Uterus (tissue), 4 donors: Measurements from ENCODE around the gene IFT43. TPM values are rescaled to one million over a fixed set of nuclear protein-coding genes. Genes with fewer than 3 reads are reported as not detected.

Source experiments
- DNase-seq, 2 donors: peaks; one replicate each; pipeline ENCODE4 v3.0.0-alpha.2; 2019 to 2020
- H3K27ac ChIP-seq, 2 donors: fragments of 200-600 bp; sonication (generic); 1 replicate in 1 of 2; 2 replicates in 1 of 2; pipeline ENCODE4 v1.5.1; 2016 to 2018
- H3K27me3 ChIP-seq, 2 donors: fragments of 200-600 bp; sonication (generic); one replicate each; pipeline ENCODE4 v1.5.1; 2018 to 2019; ENCODE audit warnings: control low read depth in 1 of 2
- H3K36me3 ChIP-seq, 2 donors: fragments of 200-600 bp; sonication (generic); one replicate each; pipeline ENCODE4 v1.5.1; 2019; ENCODE audit warnings: control low read depth in 1 of 2
- H3K4me1 ChIP-seq, 2 donors: fragments of 200-600 bp; sonication (generic); one replicate each; pipeline ENCODE4 v1.5.1; 2018 to 2019; ENCODE audit warnings: control low read depth in 1 of 2
- H3K4me3 ChIP-seq, 2 donors: fragments of 200-600 bp; sonication (generic); 1 replicate in 1 of 2; 2 replicates in 1 of 2; pipeline ENCODE4 v1.5.1; 2018 to 2019; ENCODE audit warnings: mild to moderate bottlenecking in 1 of 2
- H3K9me3 ChIP-seq, 2 donors: fragments of 200-600 bp; sonication (generic); one replicate each; pipeline ENCODE4 v1.5.1; 2019; ENCODE audit warnings: control low read depth in 1 of 2
- POLR2A ChIP-seq, 2 donors: fragments of 450-650 bp; IDR thresholded peaks; one replicate each; pipeline ENCODE4 v1.6.1; 2016; ENCODE audit warnings: antibody characterized with exemption in 2 of 2, mild to moderate bottlenecking in 1 of 2, moderate library complexity in 1 of 2
- intact Hi-C: fragments of 100-400 bp; cut with DNase I; formaldehyde crosslinking; loops from one replicate; pipeline ENCODE4 v1.15.1; 2023; ENCODE audit warnings: low total_unique reads
- total RNA-seq, 4 donors: library from RNA; depleted of rRNA in 3 of 4; stranded (reverse); fragments of >200 nt in 3 of 4; gene quantifications; one replicate each; pipeline versions ENCODE4 v1.1.0 to v1.2.4, GENCODE V29; 2014 to 2023
- TF ChIP-seq, protein P1 (sequence below), 4 experiments: fragments of 200-600 bp in 2 of 4; fragments of 450-650 bp in 2 of 4; sonication (generic) in 2 of 4; IDR thresholded peaks; one replicate each; pipeline ENCODE4 v1.5.1; 2016 to 2019; ENCODE audit warnings: antibody characterized with exemption in 4 of 4, mild to moderate bottlenecking in 2 of 4, moderate library complexity in 1 of 4
- donor health status: DM: yes; HTN: yes; CAD: no.

The IFT43 gene
- total RNA-seq, 4 donors from 2014 or later = 34.2 to 75.3 (median 49.1) TPM

DNA sequence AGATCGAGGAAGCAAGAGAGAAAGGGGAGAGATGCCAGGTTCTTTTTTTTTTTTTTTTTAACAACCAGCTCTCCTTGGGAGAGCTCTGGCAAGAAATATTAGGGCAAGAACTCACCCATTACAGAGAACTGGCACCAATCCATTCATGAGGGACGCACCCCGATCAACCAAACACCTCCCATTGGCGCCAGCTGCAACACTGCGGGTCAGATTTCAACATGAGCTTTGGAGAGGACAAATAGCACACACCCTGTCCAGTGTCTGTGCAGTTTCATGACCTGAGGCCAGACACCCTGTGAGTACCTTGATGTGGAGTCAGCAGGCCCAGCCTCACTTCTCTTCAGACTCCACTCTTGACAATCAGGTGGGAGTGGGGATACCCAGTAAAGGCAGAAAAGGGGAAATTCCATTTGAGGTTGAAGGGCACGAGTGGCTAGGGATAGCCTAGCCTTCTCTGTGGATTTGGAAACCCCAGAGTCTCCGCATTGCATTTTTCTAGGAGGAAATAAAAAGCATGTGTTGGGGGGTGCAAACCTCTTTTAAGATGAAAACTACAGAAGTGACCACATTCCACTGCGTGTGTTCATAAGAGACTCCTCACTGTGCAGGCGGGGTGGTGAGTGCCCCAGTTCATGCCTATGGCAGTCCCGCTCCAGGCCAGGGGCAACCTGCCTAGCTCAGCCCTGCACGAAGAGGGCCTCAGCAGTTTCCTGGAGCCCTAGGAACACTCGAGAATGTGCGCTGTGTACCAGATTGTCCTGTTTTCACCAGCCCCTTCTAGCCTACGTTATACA lies 123.7 kb downstream of the IFT43 start:
- no peak for DNase-seq
- H3K36me3 ChIP-seq = no peaks in the 10 kb centered on the region
- no peak overlapping the region for H3K27ac ChIP-seq
- intact Hi-C loops = no loop called here
- no peaks in the 10 kb centered on the region for H3K4me1 ChIP-seq
- H3K9me3 ChIP-seq = no peaks in the 10 kb centered on the region
- H3K27me3 ChIP-seq = no peaks in the 10 kb centered on the region
- TF ChIP-seq, protein P1, sequence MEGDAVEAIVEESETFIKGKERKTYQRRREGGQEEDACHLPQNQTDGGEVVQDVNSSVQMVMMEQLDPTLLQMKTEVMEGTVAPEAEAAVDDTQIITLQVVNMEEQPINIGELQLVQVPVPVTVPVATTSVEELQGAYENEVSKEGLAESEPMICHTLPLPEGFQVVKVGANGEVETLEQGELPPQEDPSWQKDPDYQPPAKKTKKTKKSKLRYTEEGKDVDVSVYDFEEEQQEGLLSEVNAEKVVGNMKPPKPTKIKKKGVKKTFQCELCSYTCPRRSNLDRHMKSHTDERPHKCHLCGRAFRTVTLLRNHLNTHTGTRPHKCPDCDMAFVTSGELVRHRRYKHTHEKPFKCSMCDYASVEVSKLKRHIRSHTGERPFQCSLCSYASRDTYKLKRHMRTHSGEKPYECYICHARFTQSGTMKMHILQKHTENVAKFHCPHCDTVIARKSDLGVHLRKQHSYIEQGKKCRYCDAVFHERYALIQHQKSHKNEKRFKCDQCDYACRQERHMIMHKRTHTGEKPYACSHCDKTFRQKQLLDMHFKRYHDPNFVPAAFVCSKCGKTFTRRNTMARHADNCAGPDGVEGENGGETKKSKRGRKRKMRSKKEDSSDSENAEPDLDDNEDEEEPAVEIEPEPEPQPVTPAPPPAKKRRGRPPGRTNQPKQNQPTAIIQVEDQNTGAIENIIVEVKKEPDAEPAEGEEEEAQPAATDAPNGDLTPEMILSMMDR (IDR thresholded peaks at IDR 0.05) = no peak
- TF ChIP-seq POLR2A (IDR thresholded peaks at IDR 0.05) = no peak
- H3K4me3 ChIP-seq = no peak overlapping the region

DNA sequence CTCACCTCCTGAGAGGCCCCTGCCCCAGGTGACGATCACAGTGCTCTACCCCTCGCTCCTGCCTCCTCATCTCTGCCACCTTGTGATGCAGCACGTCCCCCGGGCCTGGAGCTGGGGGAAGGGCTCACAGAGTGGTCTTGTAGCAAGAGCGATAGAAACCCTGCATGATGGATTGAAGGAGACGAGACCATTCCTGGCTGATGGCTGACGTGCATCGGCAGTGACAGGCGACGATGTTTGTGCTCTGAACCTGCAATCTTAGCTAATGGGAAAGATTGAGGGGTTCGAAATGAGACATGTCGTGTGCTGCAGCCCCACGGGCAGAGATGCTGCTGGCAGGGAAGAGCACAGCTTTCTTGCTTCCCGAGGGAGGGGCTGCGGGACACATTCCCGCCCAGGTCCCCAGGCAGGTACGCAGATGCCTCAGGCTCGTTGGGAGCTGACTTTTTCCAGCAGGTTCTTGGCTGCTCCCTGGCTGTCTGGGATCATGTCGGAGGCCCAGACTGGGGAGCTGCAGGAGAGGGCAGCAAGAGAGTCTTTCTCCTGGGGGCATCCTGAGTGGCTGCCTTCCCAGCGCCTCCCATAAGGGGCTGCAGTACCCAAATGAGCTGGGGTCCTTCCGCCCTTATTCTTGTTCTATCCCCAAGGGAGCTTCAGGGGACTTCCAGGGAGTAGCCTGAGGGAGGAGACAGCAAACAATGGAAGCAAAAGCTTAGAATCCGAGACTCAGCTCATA lies 127.5 kb downstream of the IFT43 start:
- Histone ChIP-seq H3K4me1 (no peaks in the 10 kb centered on the region), H3K27ac (no peak overlapping the region), H3K9me3 (no peaks in the 10 kb centered on the region), H3K27me3 (no peaks in the 10 kb centered on the region), H3K4me3 (no peak overlapping the region), H3K36me3 (no peaks in the 10 kb centered on the region)
- intact Hi-C loops = no loop called here
- no peak for DNase-seq
- no peak for TF ChIP-seq POLR2A (IDR thresholded peaks at IDR 0.05)
- TF ChIP-seq, protein P1 (IDR thresholded peaks at IDR 0.05) = no peak

DNA sequence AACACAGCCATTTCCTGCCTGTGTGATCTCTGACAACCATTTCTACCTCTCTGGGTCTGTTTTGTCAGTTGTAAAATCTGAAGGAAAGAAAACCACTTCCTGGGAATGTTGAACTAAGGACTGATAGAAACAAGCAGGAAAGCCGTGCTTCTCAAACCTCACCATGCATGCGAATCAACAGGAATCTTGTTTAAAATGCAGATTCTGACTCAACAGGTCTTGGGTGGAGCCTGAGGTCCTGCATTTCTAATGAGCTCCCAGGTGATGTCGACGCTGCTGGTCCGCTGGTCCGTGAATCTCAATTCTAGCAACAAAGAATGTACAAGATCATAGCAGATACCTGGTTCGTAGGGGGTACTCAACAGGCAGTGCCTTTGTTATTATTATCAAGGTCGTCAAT lies 128.1 kb downstream of the IFT43 start:
- no peak for DNase-seq
- H3K9me3 ChIP-seq = no peaks in the 10 kb centered on the region
- H3K4me1 ChIP-seq = no peaks in the 10 kb centered on the region
- H3K27ac ChIP-seq = no peak overlapping the region
- H3K36me3 ChIP-seq = no peaks in the 10 kb centered on the region
- no peak overlapping the region for H3K4me3 ChIP-seq
- intact Hi-C loops = no loop called here
- no peaks in the 10 kb centered on the region for H3K27me3 ChIP-seq
- TF ChIP-seq, protein P1 (IDR thresholded peaks at IDR 0.05) = no peak

DNA sequence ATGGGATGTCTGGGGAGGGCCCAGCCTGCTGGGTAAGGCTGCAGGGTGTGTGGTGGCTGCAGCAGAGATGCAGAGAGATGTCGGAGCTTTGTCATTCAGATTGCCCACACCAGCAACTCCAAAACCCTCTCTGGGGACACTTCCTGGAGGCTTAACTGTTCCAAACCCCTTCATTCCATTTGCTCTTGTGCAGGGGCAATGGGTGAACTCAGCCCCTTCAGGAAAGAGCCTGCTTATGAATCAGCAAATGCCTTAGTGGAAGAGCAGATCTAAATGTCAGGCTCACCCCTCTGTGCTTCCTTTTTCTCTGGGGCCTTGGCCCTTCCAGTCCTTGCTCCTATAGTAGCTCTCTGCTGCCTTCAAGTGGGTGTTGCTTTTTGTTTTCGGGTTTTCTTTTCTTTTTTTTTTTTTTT lies 129.5 kb downstream of the IFT43 start:
- DNase-seq = no peak
- no peaks in the 10 kb centered on the region for H3K4me1 ChIP-seq
- intact Hi-C loops = no loop called here
- H3K27me3 ChIP-seq = no peaks in the 10 kb centered on the region
- no peak overlapping the region for H3K4me3 ChIP-seq
- no peaks in the 10 kb centered on the region for H3K36me3 ChIP-seq
- no peaks in the 10 kb centered on the region for H3K9me3 ChIP-seq
- no peak overlapping the region for H3K27ac ChIP-seq
- TF ChIP-seq POLR2A (IDR thresholded peaks at IDR 0.05) = no peak
- TF ChIP-seq, protein P1 (IDR thresholded peaks at IDR 0.05) = no peak

DNA sequence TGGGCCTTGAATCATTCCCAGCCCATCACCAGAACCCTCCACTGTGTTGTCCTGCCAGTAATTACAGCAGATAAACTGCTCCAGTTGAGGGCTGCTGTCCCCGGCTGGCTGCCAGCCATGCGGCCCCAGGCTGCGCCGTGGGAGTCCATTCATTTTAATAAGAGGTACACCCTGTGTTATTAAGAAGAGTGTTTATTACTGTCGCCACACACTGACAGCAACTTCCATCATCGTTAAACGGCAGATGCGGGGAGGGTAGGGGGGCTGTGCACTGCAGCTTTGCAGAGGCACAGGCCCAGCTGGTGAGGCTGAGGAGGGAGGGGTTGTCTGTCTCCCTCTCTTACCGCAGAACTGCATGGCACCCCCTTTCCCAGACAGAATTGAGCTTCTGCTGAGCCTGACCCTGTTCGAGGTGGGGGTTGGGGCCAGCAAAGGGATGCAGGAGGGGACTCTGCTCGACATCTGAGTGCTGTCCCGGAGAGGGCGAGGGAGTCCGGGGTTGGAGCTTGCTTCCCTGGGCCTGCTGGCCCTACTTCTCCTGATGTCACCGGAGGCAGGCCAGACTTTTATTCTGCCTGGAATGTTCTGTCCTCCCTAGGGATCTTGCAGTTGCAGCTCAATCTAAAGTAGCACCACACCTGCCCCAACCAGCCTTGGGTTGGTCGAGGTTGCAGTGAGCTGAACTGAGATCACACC lies 132.4 kb downstream of the IFT43 start:
- intact Hi-C loops = no loop called here
- H3K27ac ChIP-seq = no peak overlapping the region

More for the DNA sequence above, 132.4 kb downstream of the IFT43 start:
- no peak for DNase-seq
- Histone ChIP-seq H3K27me3 (no peaks in the 10 kb centered on the region), H3K9me3 (no peaks in the 10 kb centered on the region), H3K4me1 (no peaks in the 10 kb centered on the region), H3K36me3 (no peaks in the 10 kb centered on the region), H3K4me3 (no peak overlapping the region)
- TF ChIP-seq, protein P1 (IDR thresholded peaks at IDR 0.05) = no peak
- TF ChIP-seq POLR2A (IDR thresholded peaks at IDR 0.05) = no peak
